Smooth muscle cell (in vitro differentiated cells): ENCODE results near the gene SEMA3A. TPM values are rescaled to one million over a fixed set of nuclear protein-coding genes. Genes with fewer than 3 reads are reported as not detected.

Experiments
- DNase-seq: peaks from one replicate; lab custom pipeline; 2025; ENCODE audit not compliant: unreplicated experiment; lab: John Stamatoyannopoulos, UW
- H2AFZ ChIP-seq: fragments of 200-600 bp; sonication (generic); 2 replicates; pipeline ENCODE4 v1.6.0; 2016; ENCODE audit warnings: antibody characterized with exemption, low read depth, mild to moderate bottlenecking
- H3F3A ChIP-seq: fragments of 200-600 bp; sonication (generic); 2 replicates; pipeline ENCODE4 v1.6.0; 2017; ENCODE audit warnings: antibody characterized with exemption, low read depth
- H3K27ac ChIP-seq: fragments of 200-600 bp; sonication (generic); 2 replicates; pipeline ENCODE4 v1.5.1; 2016; ENCODE audit warnings: low read depth, mild to moderate bottlenecking
- H3K27me3 ChIP-seq: fragments of 200-600 bp; sonication (generic); 2 replicates; pipeline ENCODE4 v1.6.1; 2016; ENCODE audit warnings: low read depth, mild to moderate bottlenecking
- H3K36me3 ChIP-seq: fragments of 200-600 bp; sonication (generic); 2 replicates; pipeline ENCODE4 v1.5.1; 2016; ENCODE audit warnings: low read depth
- H3K4me1 ChIP-seq: fragments of 200-600 bp; sonication (generic); 2 replicates; pipeline ENCODE4 v1.5.1; 2016; ENCODE audit warnings: low read depth
- H3K4me2 ChIP-seq: fragments of 200-600 bp; sonication (generic); 2 replicates; pipeline ENCODE4 v1.6.0; 2016; ENCODE audit warnings: mild to moderate bottlenecking
- H3K4me3 ChIP-seq: fragments of 200-600 bp; sonication (generic); 2 replicates; pipeline ENCODE4 v1.5.1; 2016; ENCODE audit warnings: mild to moderate bottlenecking
- H3K79me2 ChIP-seq: fragments of 200-600 bp; sonication (generic); 2 replicates; pipeline ENCODE4 v1.6.0; 2016; ENCODE audit warnings: low read depth, mild to moderate bottlenecking
- H3K9ac ChIP-seq: fragments of 200-600 bp; sonication (generic); 2 replicates; pipeline ENCODE4 v1.6.0; 2016; ENCODE audit warnings: low read depth
- H3K9me3 ChIP-seq: fragments of 200-600 bp; sonication (generic); replicated peaks from 2 replicates; pipeline ENCODE4 v1.5.1; 2016; ENCODE audit warnings: low read depth
- H4K20me1 ChIP-seq: fragments of 200-600 bp; sonication (generic); 2 replicates; pipeline ENCODE4 v1.6.0; 2016; ENCODE audit warnings: low read depth
- WGBS: methylation state at CpG from one replicate; pipeline ENCODE4 v1.1.7; 2016; ENCODE audit warnings: low lambda C conversion rate; 5-methylcytosine and 5-hydroxymethylcytosine counted together
- polyA plus RNA-seq: library from polyadenylated mRNA; unstranded; fragments of >200 nt; fragmentation: Nextera tagmentation; extraction: Ambion mirVana; gene quantifications from 2 replicates; pipeline ENCODE4 v1.2.1, GENCODE V29; 2016
- total RNA-seq: library from RNA; depleted of rRNA; stranded (reverse); fragments of >200 nt; gene quantifications from 2 replicates; pipeline ENCODE4 v1.2.3, GENCODE V29; 2014
- TF ChIP-seq, protein P1 (sequence below): fragments of 200-600 bp; sonication (generic); IDR thresholded peaks from 2 replicates; pipeline ENCODE4 v1.5.1; 2017; ENCODE audit warnings: borderline replicate concordance, mild to moderate bottlenecking, antibody characterized with exemption; ENCODE audit not compliant: insufficient read depth, poor library complexity, severe bottlenecking

SEMA3A gene
- total and polyA plus RNA-seq, 2 experiments from 2014 or later: 8.3 to 34.6 TPM

DNA sequence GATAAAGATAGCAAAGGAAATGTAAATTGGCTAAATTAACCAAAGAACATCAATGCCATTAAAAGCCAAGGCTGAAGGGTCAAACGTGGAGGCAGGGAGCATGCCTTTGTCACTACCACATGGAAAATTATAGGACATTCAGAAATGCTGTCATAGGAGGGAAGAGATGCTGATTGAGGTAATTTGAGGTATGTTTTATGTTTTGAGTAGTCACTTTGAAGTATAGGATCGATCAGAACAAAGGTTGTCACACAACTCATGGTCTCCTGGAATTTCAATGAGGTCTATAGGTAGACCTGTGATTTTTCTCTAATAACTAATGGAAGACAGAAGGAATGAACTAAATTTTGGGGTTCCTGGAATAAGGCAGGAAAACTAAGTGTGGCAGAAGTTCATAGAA is 149.8 kb downstream of the SEMA3A start:
- Histone ChIP-seq H3K9ac (no peak overlapping the region), H3K36me3 (no peaks in the 10 kb centered on the region), H3K4me1 (peaks cover 32% of the 10 kb centered on the region), H4K20me1 (no peaks in the 10 kb centered on the region), H3F3A (peaks cover 8% of the 10 kb centered on the region), H3K27ac (no peak overlapping the region), H3K4me2 (no peak overlapping the region), H2AFZ (no peak overlapping the region), H3K4me3 (no peak overlapping the region), H3K79me2 (no peaks in the 10 kb centered on the region), H3K27me3 (no peaks in the 10 kb centered on the region), H3K9me3 (no peaks in the 10 kb centered on the region)
- 82% methylated on average over 2 of the region's 2 CpGs for WGBS
- no peak for DNase-seq
- TF ChIP-seq, protein P1, sequence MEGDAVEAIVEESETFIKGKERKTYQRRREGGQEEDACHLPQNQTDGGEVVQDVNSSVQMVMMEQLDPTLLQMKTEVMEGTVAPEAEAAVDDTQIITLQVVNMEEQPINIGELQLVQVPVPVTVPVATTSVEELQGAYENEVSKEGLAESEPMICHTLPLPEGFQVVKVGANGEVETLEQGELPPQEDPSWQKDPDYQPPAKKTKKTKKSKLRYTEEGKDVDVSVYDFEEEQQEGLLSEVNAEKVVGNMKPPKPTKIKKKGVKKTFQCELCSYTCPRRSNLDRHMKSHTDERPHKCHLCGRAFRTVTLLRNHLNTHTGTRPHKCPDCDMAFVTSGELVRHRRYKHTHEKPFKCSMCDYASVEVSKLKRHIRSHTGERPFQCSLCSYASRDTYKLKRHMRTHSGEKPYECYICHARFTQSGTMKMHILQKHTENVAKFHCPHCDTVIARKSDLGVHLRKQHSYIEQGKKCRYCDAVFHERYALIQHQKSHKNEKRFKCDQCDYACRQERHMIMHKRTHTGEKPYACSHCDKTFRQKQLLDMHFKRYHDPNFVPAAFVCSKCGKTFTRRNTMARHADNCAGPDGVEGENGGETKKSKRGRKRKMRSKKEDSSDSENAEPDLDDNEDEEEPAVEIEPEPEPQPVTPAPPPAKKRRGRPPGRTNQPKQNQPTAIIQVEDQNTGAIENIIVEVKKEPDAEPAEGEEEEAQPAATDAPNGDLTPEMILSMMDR: no peak

DNA sequence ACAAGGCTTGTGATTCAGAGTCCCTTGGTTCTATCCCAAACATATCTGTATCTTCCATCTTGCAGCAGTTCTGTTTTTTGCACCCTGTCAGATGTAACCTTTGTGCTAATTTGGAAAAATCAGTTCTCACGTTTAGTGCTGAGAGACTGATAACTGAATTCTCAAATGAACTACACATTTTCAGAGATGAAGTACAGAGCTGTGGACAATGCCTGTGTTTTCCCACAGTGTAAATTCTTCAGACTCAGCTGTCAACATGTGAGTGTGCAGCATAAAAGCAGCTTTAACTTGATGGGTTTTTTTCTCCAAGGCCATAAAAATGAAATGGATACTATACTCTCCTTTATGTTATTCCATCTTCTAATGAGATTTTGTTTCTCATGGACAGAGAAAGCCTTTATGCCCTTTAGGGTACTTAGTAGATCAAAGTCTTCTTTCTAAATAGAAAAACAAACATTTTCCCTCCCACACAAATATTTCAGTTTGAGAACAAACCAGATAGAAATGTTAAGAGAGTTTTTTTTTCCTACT is 150.9 kb downstream of the SEMA3A start:
- Histone ChIP-seq H2AFZ (no peak overlapping the region), H3K27ac (peak overlapping the region; percentile 0), H3K27me3 (no peaks in the 10 kb centered on the region), H3F3A (peaks cover 8% of the 10 kb centered on the region), H3K4me3 (no peak overlapping the region), H3K9me3 (no peaks in the 10 kb centered on the region), H4K20me1 (no peaks in the 10 kb centered on the region), H3K4me1 (peaks cover 32% of the 10 kb centered on the region), H3K4me2 (peak overlapping the region; percentile 27), H3K79me2 (no peaks in the 10 kb centered on the region), H3K36me3 (no peaks in the 10 kb centered on the region), H3K9ac (no peak overlapping the region)
- TF ChIP-seq, protein P1: no peak
- DNase-seq: no peak
- 14% methylated on average over 1 of the region's 1 CpG for WGBS

DNA sequence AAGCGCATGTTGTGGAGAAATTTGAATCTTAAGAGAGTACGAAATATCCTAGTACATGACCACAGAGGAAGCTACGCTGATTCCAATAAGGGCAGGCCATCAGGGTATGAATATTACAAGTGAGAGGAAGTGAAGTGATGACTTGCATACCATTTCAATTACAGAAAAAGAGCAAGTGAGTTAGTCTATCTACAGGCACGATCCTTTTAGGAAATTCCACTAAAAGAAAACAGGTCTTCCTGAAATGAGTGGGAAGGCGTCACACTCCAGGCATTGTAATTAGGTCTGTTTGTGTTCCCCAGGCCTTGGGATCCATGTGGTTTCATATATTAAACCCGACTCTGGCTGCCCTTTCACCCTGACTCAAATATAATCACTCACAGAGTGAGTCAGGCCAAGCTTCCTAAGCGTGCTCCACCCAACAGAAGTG is 152.5 kb downstream of the SEMA3A start:
- peaks cover 3% of the 10 kb centered on the region for H3F3A ChIP-seq
- H3K9me3 ChIP-seq: no peaks in the 10 kb centered on the region
- no peaks in the 10 kb centered on the region for H3K36me3 ChIP-seq
- H2AFZ ChIP-seq: no peak overlapping the region
- 36% methylated on average over 7 of the region's 7 CpGs for WGBS
- no peak overlapping the region for H3K9ac ChIP-seq
- TF ChIP-seq, protein P1: no peak
- no peaks in the 10 kb centered on the region for H4K20me1 ChIP-seq
- peaks cover 32% of the 10 kb centered on the region for H3K4me1 ChIP-seq
- H3K4me2 ChIP-seq: peak overlapping the region; percentile 1
- H3K27ac ChIP-seq: peak overlapping the region; percentile 41
- no peak for DNase-seq
- H3K27me3 ChIP-seq: no peaks in the 10 kb centered on the region
- H3K79me2 ChIP-seq: no peaks in the 10 kb centered on the region
- no peak overlapping the region for H3K4me3 ChIP-seq

DNA sequence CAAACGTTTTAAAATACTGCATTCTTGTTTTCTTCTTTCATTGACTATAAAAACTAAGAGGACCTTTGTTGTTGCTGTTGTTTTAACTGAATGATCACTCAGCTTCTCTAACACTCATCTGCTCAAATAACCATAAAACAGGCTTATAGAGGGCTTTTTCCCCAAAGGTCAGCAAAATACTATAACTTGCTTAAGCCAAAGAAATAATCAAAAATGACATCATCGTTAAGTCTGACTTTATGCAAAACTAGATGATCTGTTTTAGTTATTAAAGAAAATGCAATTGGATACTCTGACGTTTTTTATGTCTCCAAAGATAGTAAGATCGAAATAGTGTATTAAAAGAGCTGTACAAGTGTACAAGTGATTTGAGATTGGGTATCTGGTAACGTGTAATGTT is 152.9 kb downstream of the SEMA3A start:
- Histone ChIP-seq H3F3A (no peaks in the 10 kb centered on the region), H3K4me3 (no peak overlapping the region), H3K4me2 (no peak overlapping the region), H3K79me2 (no peaks in the 10 kb centered on the region), H3K9me3 (no peaks in the 10 kb centered on the region), H4K20me1 (no peaks in the 10 kb centered on the region), H3K27me3 (no peaks in the 10 kb centered on the region), H3K36me3 (no peaks in the 10 kb centered on the region), H3K4me1 (peaks cover 32% of the 10 kb centered on the region), H3K27ac (peak overlapping the region; percentile 41), H3K9ac (no peak overlapping the region), H2AFZ (no peak overlapping the region)
- DNase-seq: no peak
- TF ChIP-seq, protein P1: no peak
- WGBS: 86% methylated on average over 5 of the region's 5 CpGs
